Liver (tissue), 3 donors: Measurements from ENCODE around the gene COL12A1.

Experiments
- ATF3 ChIP-seq: IDR thresholded peaks from 2 replicates; pipeline ENCODE4 v1.6.1; 2016; ENCODE audit warnings: antibody characterized with exemption
- CTCF ChIP-seq: fragments of 150-350 bp; IDR thresholded peaks from 2 replicates; pipeline ENCODE4 v1.5.1; 2017; ENCODE audit warnings: improper control_type of control experiment, low read depth, low read length; ENCODE audit not compliant: missing input control
- EGR1 ChIP-seq, 2 donors: IDR thresholded peaks; 2 replicates each; pipeline ENCODE4 v1.6.1; 2016 to 2018; ENCODE audit warnings: antibody characterized with exemption in 2 of 2, low read depth in 2 of 2
- FOXA1 ChIP-seq: IDR thresholded peaks from 2 replicates; pipeline ENCODE4 v1.6.1; 2016; ENCODE audit warnings: antibody characterized with exemption
- SP1 ChIP-seq: IDR thresholded peaks from 2 replicates; pipeline ENCODE4 v1.6.1; 2018; ENCODE audit warnings: antibody characterized with exemption, mild to moderate bottlenecking
- TAF1 ChIP-seq: conservative IDR thresholded peaks from 2 replicates; pipeline ENCODE4 v1.6.1; 2016; ENCODE audit warnings: antibody characterized with exemption, mild to moderate bottlenecking
- YY1 ChIP-seq: IDR thresholded peaks from 2 replicates; pipeline ENCODE4 v1.6.1; 2016; ENCODE audit warnings: antibody characterized with exemption, mild to moderate bottlenecking
- ZBTB33 ChIP-seq: IDR thresholded peaks from 2 replicates; pipeline ENCODE4 v1.6.1; 2016; ENCODE audit warnings: antibody characterized with exemption
- donor health status: healthy.
- donor health status: healthy.

- TF ChIP-seq ATF3 (no peak), CTCF (no peak), ZBTB33 (no peak), SP1 (no peak), FOXA1 (no peak), YY1 (no peak), EGR1 (IDR thresholded peaks at IDR 0.05; ENCODE audit: low read depth in 2 of 2) (no peak), TAF1 (no peak)
These were observed 60.6 kb downstream of the COL12A1 start for GRCh38 chr6:75145211-75145610.
